Liver (tissue), 9 donors: ENCODE measurements around the gene EXD3. TPM values are rescaled to one million over a fixed set of nuclear protein-coding genes. Genes with fewer than 3 reads are reported as not detected.

ENCODE experiments used
- DNase-seq: peaks from one replicate; pipeline ENCODE4 v3.0.0-alpha.2; 2017; ENCODE audit warnings: low spot score
- H3K27ac ChIP-seq, 2 donors: one replicate each; pipeline ENCODE4 v1.7.0; 2013; ENCODE audit warnings: inconsistent platforms in 2 of 2, low read length in 2 of 2, control low read depth in 1 of 2, low read depth in 1 of 2, mild to moderate bottlenecking in 1 of 2
- H3K27me3 ChIP-seq, 4 donors: one replicate each; pipeline versions ENCODE4 v1.6.1 to v1.7.0; 2013; ENCODE audit warnings: low read length in 3 of 4, inconsistent platforms in 1 of 4, mild to moderate bottlenecking in 1 of 4, moderate library complexity in 1 of 4; ENCODE audit not compliant: control insufficient read depth in 4 of 4, insufficient read depth in 4 of 4
- H3K36me3 ChIP-seq, 4 donors: one replicate each; pipeline versions ENCODE4 v1.6.1 to v1.7.0; 2013; ENCODE audit warnings: low read length in 3 of 4, mild to moderate bottlenecking in 3 of 4, low read depth in 1 of 4, moderate library complexity in 1 of 4; ENCODE audit not compliant: control insufficient read depth in 4 of 4, insufficient read depth in 3 of 4
- H3K4me1 ChIP-seq, 4 donors: one replicate each; pipeline versions ENCODE4 v1.6.1 to v1.7.0; 2013; ENCODE audit warnings: low read length in 3 of 4, mild to moderate bottlenecking in 3 of 4, moderate library complexity in 1 of 4; ENCODE audit not compliant: control insufficient read depth in 4 of 4, insufficient read depth in 4 of 4
- H3K4me3 ChIP-seq, 3 donors: one replicate each; pipeline versions ENCODE4 v1.6.1 to v1.7.0; 2013; ENCODE audit warnings: low read length in 3 of 3, control low read depth in 1 of 3, low read depth in 1 of 3, mild to moderate bottlenecking in 1 of 3
- H3K9ac ChIP-seq, 2 donors: one replicate each; pipeline ENCODE4 v1.7.0; 2013; ENCODE audit warnings: low read length in 2 of 2, mild to moderate bottlenecking in 2 of 2, moderate library complexity in 2 of 2, control low read depth in 1 of 2, low read depth in 1 of 2
- H3K9me3 ChIP-seq, 4 donors: one replicate each; pipeline versions ENCODE4 v1.6.1 to v1.7.0; 2013; ENCODE audit warnings: low read length in 3 of 4; ENCODE audit not compliant: control insufficient read depth in 4 of 4
- EGR1 ChIP-seq, 2 donors: IDR thresholded peaks; 2 replicates each; pipeline ENCODE4 v1.6.1; 2016 to 2018; ENCODE audit warnings: antibody characterized with exemption in 2 of 2, low read depth in 2 of 2
- FOXA1 ChIP-seq: IDR thresholded peaks from 2 replicates; pipeline ENCODE4 v1.6.1; 2016; ENCODE audit warnings: antibody characterized with exemption
- FOXA2 ChIP-seq: IDR thresholded peaks from 2 replicates; pipeline ENCODE4 v1.6.1; 2016; ENCODE audit warnings: antibody characterized with exemption
- GABPA ChIP-seq, 2 donors: IDR thresholded peaks in 1 of 2; conservative IDR thresholded peaks in 1 of 2; 2 replicates each; pipeline ENCODE4 v1.6.1; 2016; ENCODE audit warnings: antibody characterized with exemption in 2 of 2, mild to moderate bottlenecking in 1 of 2, moderate library complexity in 1 of 2
- HNF4A ChIP-seq, 2 donors: conservative IDR thresholded peaks; 2 replicates each; pipeline ENCODE4 v1.6.1; 2016; ENCODE audit warnings: antibody characterized with exemption in 2 of 2, mild to moderate bottlenecking in 2 of 2
- JUND ChIP-seq, 2 donors: IDR thresholded peaks; 2 replicates each; pipeline ENCODE4 v1.6.1; 2016; ENCODE audit warnings: antibody characterized with exemption in 2 of 2
- NR2F2 ChIP-seq: IDR thresholded peaks from 2 replicates; pipeline ENCODE4 v1.6.1; 2016; ENCODE audit warnings: antibody characterized with exemption
- RAD21 ChIP-seq, 2 donors: IDR thresholded peaks; 2 replicates each; pipeline ENCODE4 v1.6.1; 2016; ENCODE audit warnings: antibody characterized with exemption in 2 of 2, mild to moderate bottlenecking in 2 of 2
- RXRA ChIP-seq, 2 donors: IDR thresholded peaks; 2 replicates each; pipeline ENCODE4 v1.6.1; 2017 to 2018; ENCODE audit warnings: antibody characterized with exemption in 2 of 2, mild to moderate bottlenecking in 1 of 2
- SP1 ChIP-seq: IDR thresholded peaks from 2 replicates; pipeline ENCODE4 v1.6.1; 2018; ENCODE audit warnings: antibody characterized with exemption, mild to moderate bottlenecking
- TAF1 ChIP-seq: conservative IDR thresholded peaks from 2 replicates; pipeline ENCODE4 v1.6.1; 2016; ENCODE audit warnings: antibody characterized with exemption, mild to moderate bottlenecking
- YY1 ChIP-seq: IDR thresholded peaks from 2 replicates; pipeline ENCODE4 v1.6.1; 2016; ENCODE audit warnings: antibody characterized with exemption, mild to moderate bottlenecking
- WGBS: extraction: QIAGEN DNeasy Blood & Tissue Kit; methylation state at CpG from one replicate; pipeline ENCODE4 v1.1.7; 2013; 5-methylcytosine and 5-hydroxymethylcytosine counted together
- polyA plus RNA-seq, 2 donors: library from polyadenylated mRNA; stranded (reverse) in 1 of 2; unstranded in 1 of 2; fragments of 200-250 nt in 1 of 2; fragments of >200 nt in 1 of 2; fragmentation: Nextera tagmentation in 1 of 2; extraction: Ambion mirVana in 1 of 2; gene quantifications; one replicate each; pipeline versions ENCODE4 v1.2.1 to v1.2.3, GENCODE V29; 2013 to 2015
- total RNA-seq, 2 donors: library from RNA; depleted of rRNA; stranded (reverse); fragments of >200 nt; gene quantifications; one replicate each; pipeline ENCODE4 v1.2.3, GENCODE V29; 2014
- TF ChIP-seq, protein P1 (sequence below): IDR thresholded peaks from 2 replicates; pipeline ENCODE4 v1.6.1; 2016; ENCODE audit warnings: antibody characterized with exemption
- TF ChIP-seq, protein P2 (sequence below): IDR thresholded peaks from 2 replicates; pipeline ENCODE4 v1.6.1; 2016; ENCODE audit warnings: antibody characterized with exemption
- TF ChIP-seq, protein P3 (sequence below): fragments of 150-350 bp; IDR thresholded peaks from 2 replicates; pipeline ENCODE4 v1.5.1; 2017; ENCODE audit warnings: improper control_type of control experiment, low read depth, low read length; ENCODE audit not compliant: missing input control
- TF ChIP-seq, protein P4 (sequence below): IDR thresholded peaks from 2 replicates; pipeline ENCODE4 v1.6.1; 2016; ENCODE audit warnings: antibody characterized with exemption
- TF ChIP-seq, protein P5 (sequence below): IDR thresholded peaks from 2 replicates; pipeline ENCODE4 v1.6.1; 2016; ENCODE audit warnings: antibody characterized with exemption, mild to moderate bottlenecking
- donor health status: healthy.
- donor health status: healthy.
- donor health status: healthy.
- donor health status: healthy.
- donor health status: healthy.

The EXD3 gene
- total and polyA plus RNA-seq, 4 donors = 2.5 to 6.7 (median 3.7) TPM

DNA sequence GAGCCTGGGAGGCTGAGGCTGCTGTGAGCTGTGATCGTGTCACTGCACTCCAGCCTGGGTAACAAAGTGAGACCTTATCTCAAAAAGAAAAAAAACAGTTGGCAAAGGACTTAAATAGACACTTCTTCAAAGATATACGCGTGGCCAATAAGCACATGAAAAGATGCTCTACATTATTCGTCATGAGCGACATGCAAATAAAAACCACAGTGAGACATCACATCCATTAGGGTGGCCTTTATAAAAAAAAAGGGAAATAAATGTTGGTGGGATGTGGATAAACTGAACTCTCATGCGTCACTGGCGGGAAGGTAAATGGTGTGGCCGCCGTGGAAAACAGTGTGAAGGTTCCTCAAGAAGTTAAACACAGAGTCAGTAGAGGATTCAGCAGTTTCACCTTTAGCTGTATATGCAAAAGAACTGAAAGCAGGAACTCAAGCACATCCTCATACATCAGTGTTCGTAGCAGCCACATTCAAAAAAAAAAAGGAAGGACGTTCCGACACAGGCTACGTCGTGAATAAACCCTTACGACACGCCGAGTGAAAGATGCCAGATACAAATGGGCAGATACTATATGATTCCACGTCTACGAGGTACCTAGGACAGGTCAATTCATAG, 96.4 kb downstream of the EXD3 start:
- Histone ChIP-seq H3K9me3 (no peaks in the 10 kb centered on the region), H3K27ac (no peak overlapping the region), H3K4me1 (peaks cover 0 to 1% (median 0%) of the 10 kb centered on the region in 4 donors), H3K36me3 (no peaks in the 10 kb centered on the region), H3K4me3 (no peak overlapping the region), H3K27me3 (no peaks in the 10 kb centered on the region), H3K9ac (no peak overlapping the region)
- WGBS = 82% methylated on average over 19 of the region's 19 CpGs
- DNase-seq = no peak
- TF ChIP-seq TAF1 (no peak), EGR1 (IDR thresholded peaks at IDR 0.05; ENCODE audit: low read depth in 2 of 2) (no peak), RAD21 (IDR thresholded peaks at IDR 0.05) (no peak), NR2F2 (no peak), YY1 (no peak), FOXA1 (no peak), RXRA (IDR thresholded peaks at IDR 0.05) (no peak), HNF4A (conservative IDR thresholded peaks at IDR 0.05) (no peak), JUND (IDR thresholded peaks at IDR 0.05) (no peak)
- TF ChIP-seq, protein P1, sequence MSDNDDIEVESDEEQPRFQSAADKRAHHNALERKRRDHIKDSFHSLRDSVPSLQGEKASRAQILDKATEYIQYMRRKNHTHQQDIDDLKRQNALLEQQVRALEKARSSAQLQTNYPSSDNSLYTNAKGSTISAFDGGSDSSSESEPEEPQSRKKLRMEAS = no peak
- TF ChIP-seq, protein P2, sequence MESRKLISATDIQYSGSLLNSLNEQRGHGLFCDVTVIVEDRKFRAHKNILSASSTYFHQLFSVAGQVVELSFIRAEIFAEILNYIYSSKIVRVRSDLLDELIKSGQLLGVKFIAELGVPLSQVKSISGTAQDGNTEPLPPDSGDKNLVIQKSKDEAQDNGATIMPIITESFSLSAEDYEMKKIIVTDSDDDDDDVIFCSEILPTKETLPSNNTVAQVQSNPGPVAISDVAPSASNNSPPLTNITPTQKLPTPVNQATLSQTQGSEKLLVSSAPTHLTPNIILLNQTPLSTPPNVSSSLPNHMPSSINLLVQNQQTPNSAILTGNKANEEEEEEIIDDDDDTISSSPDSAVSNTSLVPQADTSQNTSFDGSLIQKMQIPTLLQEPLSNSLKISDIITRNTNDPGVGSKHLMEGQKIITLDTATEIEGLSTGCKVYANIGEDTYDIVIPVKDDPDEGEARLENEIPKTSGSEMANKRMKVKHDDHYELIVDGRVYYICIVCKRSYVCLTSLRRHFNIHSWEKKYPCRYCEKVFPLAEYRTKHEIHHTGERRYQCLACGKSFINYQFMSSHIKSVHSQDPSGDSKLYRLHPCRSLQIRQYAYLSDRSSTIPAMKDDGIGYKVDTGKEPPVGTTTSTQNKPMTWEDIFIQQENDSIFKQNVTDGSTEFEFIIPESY = no peak
- TF ChIP-seq, protein P3, sequence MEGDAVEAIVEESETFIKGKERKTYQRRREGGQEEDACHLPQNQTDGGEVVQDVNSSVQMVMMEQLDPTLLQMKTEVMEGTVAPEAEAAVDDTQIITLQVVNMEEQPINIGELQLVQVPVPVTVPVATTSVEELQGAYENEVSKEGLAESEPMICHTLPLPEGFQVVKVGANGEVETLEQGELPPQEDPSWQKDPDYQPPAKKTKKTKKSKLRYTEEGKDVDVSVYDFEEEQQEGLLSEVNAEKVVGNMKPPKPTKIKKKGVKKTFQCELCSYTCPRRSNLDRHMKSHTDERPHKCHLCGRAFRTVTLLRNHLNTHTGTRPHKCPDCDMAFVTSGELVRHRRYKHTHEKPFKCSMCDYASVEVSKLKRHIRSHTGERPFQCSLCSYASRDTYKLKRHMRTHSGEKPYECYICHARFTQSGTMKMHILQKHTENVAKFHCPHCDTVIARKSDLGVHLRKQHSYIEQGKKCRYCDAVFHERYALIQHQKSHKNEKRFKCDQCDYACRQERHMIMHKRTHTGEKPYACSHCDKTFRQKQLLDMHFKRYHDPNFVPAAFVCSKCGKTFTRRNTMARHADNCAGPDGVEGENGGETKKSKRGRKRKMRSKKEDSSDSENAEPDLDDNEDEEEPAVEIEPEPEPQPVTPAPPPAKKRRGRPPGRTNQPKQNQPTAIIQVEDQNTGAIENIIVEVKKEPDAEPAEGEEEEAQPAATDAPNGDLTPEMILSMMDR = no peak
- TF ChIP-seq, protein P4, sequence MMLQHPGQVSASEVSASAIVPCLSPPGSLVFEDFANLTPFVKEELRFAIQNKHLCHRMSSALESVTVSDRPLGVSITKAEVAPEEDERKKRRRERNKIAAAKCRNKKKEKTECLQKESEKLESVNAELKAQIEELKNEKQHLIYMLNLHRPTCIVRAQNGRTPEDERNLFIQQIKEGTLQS = no peak

DNA sequence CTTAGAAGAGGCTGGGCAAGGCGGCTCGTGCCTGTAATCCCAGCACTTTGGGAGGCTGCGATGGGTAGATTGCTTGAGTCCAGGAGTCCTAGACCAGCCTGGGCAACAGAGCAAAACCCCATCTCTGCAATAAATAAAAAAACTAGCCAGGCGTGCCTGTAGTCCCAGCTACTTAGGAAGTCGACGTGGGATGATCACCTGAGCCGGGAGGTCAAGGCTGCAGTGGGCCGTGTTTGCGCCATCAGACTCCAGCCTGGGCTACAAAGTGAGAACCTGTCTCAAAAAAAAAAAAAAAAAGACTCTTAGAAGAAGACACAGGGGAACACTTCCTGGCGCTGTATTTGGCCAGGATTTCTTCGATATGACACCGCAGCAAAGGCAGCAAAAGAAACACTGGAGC, 97.2 kb downstream of the EXD3 start:
- Histone ChIP-seq H3K9me3 (no peaks in the 10 kb centered on the region), H3K4me3 (no peak overlapping the region), H3K27ac (no peak overlapping the region), H3K9ac (no peak overlapping the region), H3K36me3 (no peaks in the 10 kb centered on the region), H3K27me3 (no peaks in the 10 kb centered on the region), H3K4me1 (peaks cover 0 to 1% (median 0%) of the 10 kb centered on the region in 4 donors)
- no peak for DNase-seq
- TF ChIP-seq NR2F2 (no peak), RXRA (IDR thresholded peaks at IDR 0.05) (no peak), FOXA2 (no peak), GABPA (IDR thresholded peaks at IDR 0.05 in 1 of 2, conservative IDR thresholded peaks at IDR 0.05 in 1 of 2) (no peak), SP1 (no peak), FOXA1 (no peak), RAD21 (IDR thresholded peaks at IDR 0.05) (no peak), YY1 (no peak), JUND (IDR thresholded peaks at IDR 0.05) (no peak), EGR1 (IDR thresholded peaks at IDR 0.05; ENCODE audit: low read depth in 2 of 2) (no peak), HNF4A (conservative IDR thresholded peaks at IDR 0.05) (no peak), TAF1 (no peak)
- TF ChIP-seq, protein P1 = no peak
- TF ChIP-seq, protein P4 = no peak
- TF ChIP-seq, protein P2 = no peak
- TF ChIP-seq, protein P5, sequence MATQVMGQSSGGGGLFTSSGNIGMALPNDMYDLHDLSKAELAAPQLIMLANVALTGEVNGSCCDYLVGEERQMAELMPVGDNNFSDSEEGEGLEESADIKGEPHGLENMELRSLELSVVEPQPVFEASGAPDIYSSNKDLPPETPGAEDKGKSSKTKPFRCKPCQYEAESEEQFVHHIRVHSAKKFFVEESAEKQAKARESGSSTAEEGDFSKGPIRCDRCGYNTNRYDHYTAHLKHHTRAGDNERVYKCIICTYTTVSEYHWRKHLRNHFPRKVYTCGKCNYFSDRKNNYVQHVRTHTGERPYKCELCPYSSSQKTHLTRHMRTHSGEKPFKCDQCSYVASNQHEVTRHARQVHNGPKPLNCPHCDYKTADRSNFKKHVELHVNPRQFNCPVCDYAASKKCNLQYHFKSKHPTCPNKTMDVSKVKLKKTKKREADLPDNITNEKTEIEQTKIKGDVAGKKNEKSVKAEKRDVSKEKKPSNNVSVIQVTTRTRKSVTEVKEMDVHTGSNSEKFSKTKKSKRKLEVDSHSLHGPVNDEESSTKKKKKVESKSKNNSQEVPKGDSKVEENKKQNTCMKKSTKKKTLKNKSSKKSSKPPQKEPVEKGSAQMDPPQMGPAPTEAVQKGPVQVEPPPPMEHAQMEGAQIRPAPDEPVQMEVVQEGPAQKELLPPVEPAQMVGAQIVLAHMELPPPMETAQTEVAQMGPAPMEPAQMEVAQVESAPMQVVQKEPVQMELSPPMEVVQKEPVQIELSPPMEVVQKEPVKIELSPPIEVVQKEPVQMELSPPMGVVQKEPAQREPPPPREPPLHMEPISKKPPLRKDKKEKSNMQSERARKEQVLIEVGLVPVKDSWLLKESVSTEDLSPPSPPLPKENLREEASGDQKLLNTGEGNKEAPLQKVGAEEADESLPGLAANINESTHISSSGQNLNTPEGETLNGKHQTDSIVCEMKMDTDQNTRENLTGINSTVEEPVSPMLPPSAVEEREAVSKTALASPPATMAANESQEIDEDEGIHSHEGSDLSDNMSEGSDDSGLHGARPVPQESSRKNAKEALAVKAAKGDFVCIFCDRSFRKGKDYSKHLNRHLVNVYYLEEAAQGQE = no peak
- TF ChIP-seq, protein P3 = no peak
- WGBS = 95% methylated on average over 12 of the region's 12 CpGs
